Jurkat, Clone E6-1 (cell line): ENCODE results near the gene TMEM236.
A peak's percentile ranks its signal among the peaks of the same experiment; 100 is the strongest.

Experiments used
- DNase-seq: peaks from one replicate; pipeline ENCODE4 v3.0.0-alpha.2; 2011; ENCODE audit warnings: low read depth, low spot score
- H3K4me3 ChIP-seq: 2 replicates; pipeline ENCODE4 v1.5.1; 2011; ENCODE audit warnings: mild to moderate bottlenecking, low read length, control low read depth, moderate library complexity

Gene TMEM236

GRCh38 chr10:17737027-17737965, 14.7 kb upstream of the TMEM236 start:
- peak; percentile 46 for DNase-seq
- H3K4me3 ChIP-seq, result no peak overlapping the region

GRCh38 chr10:17740668-17741067, 11.3 kb upstream of the TMEM236 start:
- H3K4me3 ChIP-seq, result no peak overlapping the region
- no peak for DNase-seq

DNA sequence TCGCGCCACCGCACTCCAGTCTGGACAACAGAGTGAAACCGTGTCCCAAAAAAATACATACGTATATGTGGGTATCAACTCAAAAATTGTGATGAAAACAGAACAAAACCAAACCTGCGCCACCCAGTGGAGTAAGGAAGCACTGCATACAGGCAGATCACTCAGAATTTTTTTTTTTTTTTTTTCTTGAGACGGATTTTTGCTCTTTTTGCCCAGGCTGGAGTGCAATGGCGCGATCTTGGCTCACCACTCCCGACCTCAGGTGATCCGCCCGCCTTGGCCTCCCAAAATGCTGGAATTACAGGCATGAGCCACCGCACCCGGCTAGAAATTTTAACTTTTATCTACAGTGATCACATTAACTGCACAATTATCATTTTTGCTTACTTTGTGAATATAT, 9.1 kb upstream of the TMEM236 start:
- peak; percentile 82 for DNase-seq
- H3K4me3 ChIP-seq, result no peak overlapping the region

GRCh38 chr10:17743437-17743836, 8.6 kb upstream of the TMEM236 start:
- no peak overlapping the region for H3K4me3 ChIP-seq
- no peak for DNase-seq

DNA sequence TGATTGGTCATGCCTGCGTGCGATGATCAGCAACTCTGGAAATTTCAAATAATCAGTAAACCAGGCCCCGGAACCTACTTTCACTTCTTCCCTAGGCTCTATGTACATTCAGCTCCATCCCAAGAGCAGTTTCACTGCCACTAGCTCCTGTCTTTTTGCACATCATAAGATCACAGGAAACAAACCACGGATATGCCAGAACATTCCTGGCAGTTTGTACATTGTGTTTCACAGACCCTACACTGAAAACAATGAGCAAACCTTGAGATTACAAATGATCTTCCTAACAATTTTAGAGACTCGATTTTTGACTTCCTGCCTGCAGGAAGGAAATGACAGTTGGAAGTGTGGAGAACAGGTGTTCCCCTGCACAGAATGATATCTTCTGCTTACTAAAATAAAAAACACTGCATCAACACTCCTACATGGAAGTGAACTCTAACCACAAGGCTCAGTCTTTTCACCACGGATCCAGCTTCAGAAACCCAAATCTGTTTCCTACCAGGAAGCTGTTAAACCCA, 7.6 kb upstream of the TMEM236 start:
- peak; percentile 93 for DNase-seq
- peak overlapping the region; percentile 40 for H3K4me3 ChIP-seq

- DNase-seq, result no peak
- no peak overlapping the region for H3K4me3 ChIP-seq
Observed at GRCh38 chr10:17747883-17748550, 4.0 kb upstream of the TMEM236 start.

- H3K4me3 ChIP-seq, result no peak overlapping the region
- no peak for DNase-seq
Observed at GRCh38 chr10:17749890-17750289, 2.1 kb upstream of the TMEM236 start.

- DNase-seq, result no peak
- no peak overlapping the region for H3K4me3 ChIP-seq
Observed at GRCh38 chr10:17756557-17757217, 4.7 kb downstream of the TMEM236 start.

DNA sequence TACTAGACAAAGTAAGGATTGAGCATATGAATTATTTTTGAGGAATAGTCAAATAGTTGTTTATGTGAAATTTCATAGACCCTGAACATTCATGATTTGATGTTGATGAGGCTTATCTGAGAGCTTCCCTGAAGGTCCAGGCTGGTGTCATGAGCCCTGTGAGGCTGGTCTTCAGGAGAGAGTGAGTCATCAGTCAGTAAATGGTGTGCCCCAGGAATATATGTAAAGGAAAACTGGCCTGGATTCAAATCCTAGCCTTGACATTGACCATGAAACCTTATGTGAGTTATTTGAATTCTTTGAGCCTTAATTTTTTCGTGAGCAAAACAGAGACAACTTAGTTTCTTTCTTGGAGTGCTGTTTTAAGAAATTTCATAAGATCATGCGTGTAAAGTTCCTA, 6.2 kb downstream of the TMEM236 start:
- H3K4me3 ChIP-seq, result no peak overlapping the region
- DNase-seq, result no peak

GRCh38 chr10:17758896-17759295, 6.9 kb downstream of the TMEM236 start:
- H3K4me3 ChIP-seq, result no peak overlapping the region
- no peak for DNase-seq

DNA sequence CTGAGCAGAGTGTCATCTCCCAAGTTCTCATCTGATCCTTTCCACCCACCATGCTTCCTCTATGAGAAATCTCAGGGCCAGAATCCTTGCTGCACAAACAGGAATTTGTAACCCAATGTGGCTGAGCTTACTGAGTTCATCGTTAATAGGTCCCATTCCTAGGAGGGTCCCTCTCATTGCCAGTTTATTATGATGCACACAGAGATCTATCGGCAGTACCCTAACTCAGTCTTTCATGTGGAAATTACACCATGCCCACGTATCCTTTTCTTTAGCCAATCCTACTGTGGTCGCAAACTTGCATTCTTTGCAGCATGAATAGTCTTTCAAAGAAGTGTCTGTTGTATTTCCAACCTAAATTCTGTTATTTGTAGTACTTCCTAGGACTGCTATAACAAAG, 12.1 kb downstream of the TMEM236 start:
- no peak for DNase-seq
- H3K4me3 ChIP-seq, result no peak overlapping the region

DNA sequence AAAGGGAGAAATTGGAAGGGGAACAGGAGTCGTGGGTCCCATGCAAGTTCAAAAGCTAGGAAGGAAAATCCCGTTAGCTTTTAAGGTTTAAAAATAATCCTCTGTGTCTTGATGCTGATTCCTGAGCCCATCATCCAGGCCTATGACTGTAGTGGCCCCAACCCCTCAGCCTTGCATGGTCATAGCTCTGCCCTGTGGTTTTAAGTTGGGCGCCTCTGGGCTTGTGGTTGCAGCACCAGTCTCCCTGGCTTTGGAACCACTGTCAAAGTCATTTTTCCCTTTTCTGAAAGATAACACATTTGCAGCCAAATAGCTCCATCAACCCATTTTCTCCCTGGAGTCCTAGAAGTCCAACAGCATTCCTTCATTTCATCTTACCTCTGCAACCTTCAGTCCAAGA, 13.6 kb downstream of the TMEM236 start:
- DNase-seq, result no peak
- no peak overlapping the region for H3K4me3 ChIP-seq

GRCh38 chr10:17766731-17767130, 14.7 kb downstream of the TMEM236 start:
- no peak overlapping the region for H3K4me3 ChIP-seq
- no peak for DNase-seq

DNA sequence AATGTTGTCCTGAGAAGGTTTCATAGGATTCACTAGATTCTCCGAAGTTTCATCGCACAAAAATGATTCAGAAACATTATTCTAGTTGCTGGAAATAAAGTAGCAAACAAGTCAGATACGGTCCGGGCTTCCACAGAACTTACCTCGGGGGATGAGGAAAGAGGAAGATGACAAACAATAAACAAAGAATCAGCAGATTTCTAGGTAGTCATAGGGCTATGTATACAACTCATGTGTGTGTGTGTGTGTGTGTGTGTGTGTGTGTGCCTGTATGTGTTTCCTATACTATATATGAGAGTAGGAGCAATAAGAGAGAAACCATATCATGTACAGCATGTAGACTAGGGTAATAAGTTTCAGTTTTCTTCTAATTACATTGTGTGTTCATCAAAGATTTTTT, 16.5 kb downstream of the TMEM236 start:
- DNase-seq, result no peak
- no peak overlapping the region for H3K4me3 ChIP-seq

- DNase-seq, result no peak
- H3K4me3 ChIP-seq, result no peak overlapping the region
Observed at GRCh38 chr10:17768957-17769356, 17.0 kb downstream of the TMEM236 start.

DNA sequence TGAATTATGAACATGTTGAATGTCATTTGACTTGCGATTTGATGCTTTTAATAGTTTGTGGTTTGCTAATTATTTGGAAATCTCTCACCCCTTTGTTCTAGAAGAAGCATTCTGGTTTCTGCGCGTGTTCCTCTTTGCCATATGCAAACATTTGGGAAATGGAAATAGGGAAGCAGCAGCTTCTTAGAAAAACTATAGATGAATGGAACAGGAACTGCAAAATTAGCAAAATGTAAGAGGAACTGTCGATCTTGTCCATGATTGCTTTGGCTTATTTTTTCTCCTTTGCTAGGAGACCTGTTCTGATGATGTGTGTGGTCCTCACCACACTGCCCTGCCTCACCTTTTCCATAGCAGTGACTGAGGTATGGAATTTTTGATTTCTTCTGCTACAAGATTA, 19.0 kb downstream of the TMEM236 start:
- no peak overlapping the region for H3K4me3 ChIP-seq
- no peak for DNase-seq

GRCh38 chr10:17779784-17780183, 27.8 kb downstream of the TMEM236 start:
- no peak for DNase-seq

GRCh38 chr10:17780727-17781126, 28.7 kb downstream of the TMEM236 start:
- no peak for DNase-seq

More at GRCh38 chr10:17779784-17780183, 27.8 kb downstream of the TMEM236 start:
- no peak overlapping the region for H3K4me3 ChIP-seq

DNA sequence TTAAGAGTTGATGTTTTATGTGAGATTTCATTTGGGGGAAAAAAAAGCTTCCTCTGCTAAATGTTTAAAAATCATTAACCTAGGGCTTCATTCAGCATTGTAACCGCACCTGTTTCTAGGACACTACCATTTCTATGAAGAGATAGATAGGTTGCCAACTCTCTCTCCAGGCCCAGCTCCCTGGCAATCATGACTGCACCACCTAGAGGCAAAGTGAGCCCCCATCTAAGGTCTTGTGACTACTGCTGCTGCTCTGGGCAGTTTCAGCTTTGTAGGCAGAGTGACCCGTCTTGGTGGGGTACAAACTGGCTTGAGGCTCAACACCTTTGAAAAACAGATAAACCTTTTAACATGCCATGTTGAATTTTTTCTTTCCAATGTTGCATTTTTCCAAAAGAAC, 29.9 kb downstream of the TMEM236 start:
- peak; percentile 32 for DNase-seq

More at GRCh38 chr10:17780727-17781126, 28.7 kb downstream of the TMEM236 start:
- no peak overlapping the region for H3K4me3 ChIP-seq

More for the DNA sequence above, 29.9 kb downstream of the TMEM236 start:
- H3K4me3 ChIP-seq, result no peak overlapping the region
